Stimulated activated CD8-positive, alpha-beta memory T cell treated with anti-CD3 and anti-CD28 coated beads, Interleukin-7, amount 100 ng/mL, for 1 hour (primary cell): ENCODE measurements around the gene TEN1.
"Not testable (repeated sequence)": the region's sequence is repeated elsewhere in the genome, so short reads cannot be mapped to it uniquely, and the experiment has no call there.

Experiments
- DNase-seq, 2 donors: peaks; one replicate each; pipeline ENCODE4 v3.0.0-alpha.2; 2020; ENCODE audit warnings: low read depth in 2 of 2

The TEN1 gene

GRCh38 chr17:76025294-76025693 is 46.3 kb downstream of the TEN1 start:
- DNase-seq = no peak

- DNase-seq = no peak
These were observed 47.7 kb downstream of the TEN1 start for GRCh38 chr17:76026714-76027158.

- DNase-seq = no peak
These were observed 48.3 kb downstream of the TEN1 start, which contains the start of gene EVPL for GRCh38 chr17:76027159-76027839. TSS of gene EVPL (minus strand) at chr17:76027306. CDS start at chr17:76027198, 108 bp downstream.

- no peak for DNase-seq
These were observed 53.2 kb downstream of the TEN1 start for GRCh38 chr17:76032073-76032779.

GRCh38 chr17:76032780-76033108 is 53.7 kb downstream of the TEN1 start:
- no peak for DNase-seq

GRCh38 chr17:76033139-76033538 is 54.1 kb downstream of the TEN1 start:
- no peak for DNase-seq

- DNase-seq = no peak
These were observed 55.6 kb downstream of the TEN1 start for GRCh38 chr17:76034428-76035350.

GRCh38 chr17:76036497-76037261 is 57.6 kb downstream of the TEN1 start:
- DNase-seq = no peak

- no peak for DNase-seq
These were observed 59.0 kb downstream of the TEN1 start for GRCh38 chr17:76038050-76038449.

- DNase-seq = no peak
These were observed 60.1 kb downstream of the TEN1 start for GRCh38 chr17:76039121-76039520.

- DNase-seq = no peak
These were observed 61.3 kb downstream of the TEN1 start for GRCh38 chr17:76040376-76040775.

- not testable (repeated sequence) for DNase-seq
These were observed 63.8 kb downstream of the TEN1 start for GRCh38 chr17:76042868-76043267.

- DNase-seq = not testable (repeated sequence)
These were observed 65.5 kb downstream of the TEN1 start for GRCh38 chr17:76044475-76045007.

- no peak for DNase-seq
These were observed 67.0 kb downstream of the TEN1 start for GRCh38 chr17:76046064-76046463.

GRCh38 chr17:76048025-76048605 is 69.1 kb downstream of the TEN1 start:
- DNase-seq = no peak

GRCh38 chr17:76048711-76049110 is 69.7 kb downstream of the TEN1 start:
- DNase-seq = no peak

- no peak for DNase-seq
These were observed 70.2 kb downstream of the TEN1 start for GRCh38 chr17:76049239-76049638.

GRCh38 chr17:76049836-76050537 is 70.9 kb downstream of the TEN1 start:
- DNase-seq = no peak
